UCSD-AML1 (cell line): Measurements from ENCODE around the gene CBLN3.
"Not testable (repeated sequence)": the region's sequence is repeated elsewhere in the genome, so short reads cannot be mapped to it uniquely, and the experiment has no call there.

Experiments
- DNase-seq: peaks from one replicate; lab custom pipeline; 2025; ENCODE audit not compliant: unreplicated experiment; lab: John Stamatoyannopoulos, UW

CBLN3 gene

DNA sequence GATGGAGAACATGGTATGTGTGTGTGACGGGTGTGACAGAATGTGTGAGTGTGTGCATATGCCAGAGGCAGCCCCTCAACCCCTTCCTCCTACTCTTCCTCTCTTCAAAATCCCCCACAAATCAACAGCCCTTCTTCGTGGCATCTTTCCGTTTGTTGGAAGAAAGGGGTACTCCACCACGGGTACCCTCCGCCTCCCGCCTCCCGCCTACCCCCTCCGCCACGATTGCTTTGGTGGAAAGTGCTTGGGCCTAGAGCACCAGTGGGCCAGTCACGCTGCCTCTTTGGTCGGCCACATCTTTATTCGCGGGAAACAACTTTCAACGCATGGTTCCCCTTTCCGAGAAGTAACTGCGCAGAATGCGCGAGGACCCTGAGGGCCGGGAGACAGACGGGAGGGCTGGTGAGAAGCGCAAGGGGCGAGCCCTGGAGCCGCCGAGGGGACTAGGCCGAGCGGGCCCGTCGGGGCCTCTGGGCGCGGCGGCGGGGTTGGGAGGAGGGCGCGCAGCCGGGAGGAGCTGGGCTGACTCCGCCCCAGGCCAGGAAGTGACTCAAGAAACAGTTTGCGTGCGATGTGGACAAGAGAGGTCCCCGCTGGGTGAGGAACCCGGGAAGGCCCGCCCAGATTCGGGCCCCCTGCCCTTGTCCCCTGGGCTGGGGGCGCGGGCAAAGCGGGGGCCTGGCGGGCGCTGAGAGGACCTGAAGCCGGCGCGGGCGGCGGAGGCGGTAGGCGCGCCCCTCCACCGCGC, at the start of gene CBLN3, which contains the start of gene KHNYN:
Gene CBLN3, minus strand, starts transcription at position 274 of the 748 bp plus-strand sequence. CDS start 614 bp downstream, outside the sequence.
Gene KHNYN, plus strand, starts transcription at position 560 of the 748 bp plus-strand sequence. CDS start 777 bp downstream, outside the sequence.
- DNase-seq = peak; percentile 85

DNA sequence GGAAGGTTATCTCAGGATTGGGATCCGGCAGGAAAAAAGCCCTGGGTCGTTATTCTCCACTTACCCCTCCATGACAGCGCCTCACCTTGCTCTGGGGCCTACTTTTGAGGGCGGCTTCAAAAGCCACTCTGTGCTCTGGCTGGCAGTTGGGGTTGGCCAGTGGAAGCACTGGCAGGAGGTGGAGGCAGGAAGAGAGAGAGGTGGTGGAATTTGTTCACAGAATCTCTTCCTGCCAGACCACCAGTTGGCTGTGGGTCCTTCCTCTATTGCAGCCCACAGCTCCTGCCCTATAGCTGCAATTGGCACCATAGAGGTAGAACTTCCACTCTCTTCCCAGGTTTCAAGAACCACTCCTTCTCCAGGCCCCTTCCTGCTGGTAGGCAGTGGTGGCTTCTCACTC, 45.8 kb upstream of the CBLN3 start:
- DNase-seq = peak; percentile 58

- no peak for DNase-seq
Observed at GRCh38 chr14:24473211-24473610, 43.7 kb upstream of the CBLN3 start.

- DNase-seq = not testable (repeated sequence)
Observed at GRCh38 chr14:24470450-24470849, 41.0 kb upstream of the CBLN3 start.

DNA sequence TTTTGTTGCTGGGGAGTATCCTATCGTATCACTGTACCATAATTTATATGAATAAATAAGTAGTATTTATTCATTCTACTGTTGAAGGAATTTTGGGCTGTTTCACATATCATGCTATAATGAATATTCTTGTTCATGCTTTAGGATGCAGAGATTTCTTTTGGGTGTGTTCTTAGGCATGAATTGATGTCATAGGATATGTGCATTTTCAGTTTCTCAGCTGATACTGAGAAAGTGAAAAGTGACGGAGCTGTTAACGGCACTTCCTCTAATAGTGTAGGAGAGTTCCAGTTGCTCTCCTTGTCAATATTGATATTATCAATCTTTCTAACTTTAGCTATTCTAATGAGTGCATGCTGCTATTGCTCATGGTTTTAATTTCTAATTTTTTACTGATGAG, 36.3 kb upstream of the CBLN3 start:
- no peak for DNase-seq

DNA sequence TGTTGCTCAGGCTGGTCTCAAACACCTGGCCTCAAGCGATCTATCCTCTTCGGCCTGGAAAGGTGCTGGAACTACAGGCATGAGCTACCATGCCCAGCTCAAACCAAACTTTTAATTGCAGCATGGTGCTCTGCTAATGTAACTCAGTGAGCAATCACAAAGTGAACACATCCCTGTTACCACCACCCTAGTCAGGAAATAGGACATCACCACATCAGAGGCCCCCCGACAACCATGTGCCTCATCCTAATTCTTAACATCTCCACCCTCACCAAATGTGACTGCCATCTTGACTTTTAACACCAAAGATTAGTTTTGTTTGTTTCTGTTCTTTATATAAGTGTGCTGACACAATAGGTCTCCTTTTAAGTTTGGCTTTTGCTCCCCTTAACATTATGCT, 35.9 kb upstream of the CBLN3 start:
- no peak for DNase-seq

- DNase-seq = no peak
Observed at GRCh38 chr14:24463884-24464785, 34.7 kb upstream of the CBLN3 start.

DNA sequence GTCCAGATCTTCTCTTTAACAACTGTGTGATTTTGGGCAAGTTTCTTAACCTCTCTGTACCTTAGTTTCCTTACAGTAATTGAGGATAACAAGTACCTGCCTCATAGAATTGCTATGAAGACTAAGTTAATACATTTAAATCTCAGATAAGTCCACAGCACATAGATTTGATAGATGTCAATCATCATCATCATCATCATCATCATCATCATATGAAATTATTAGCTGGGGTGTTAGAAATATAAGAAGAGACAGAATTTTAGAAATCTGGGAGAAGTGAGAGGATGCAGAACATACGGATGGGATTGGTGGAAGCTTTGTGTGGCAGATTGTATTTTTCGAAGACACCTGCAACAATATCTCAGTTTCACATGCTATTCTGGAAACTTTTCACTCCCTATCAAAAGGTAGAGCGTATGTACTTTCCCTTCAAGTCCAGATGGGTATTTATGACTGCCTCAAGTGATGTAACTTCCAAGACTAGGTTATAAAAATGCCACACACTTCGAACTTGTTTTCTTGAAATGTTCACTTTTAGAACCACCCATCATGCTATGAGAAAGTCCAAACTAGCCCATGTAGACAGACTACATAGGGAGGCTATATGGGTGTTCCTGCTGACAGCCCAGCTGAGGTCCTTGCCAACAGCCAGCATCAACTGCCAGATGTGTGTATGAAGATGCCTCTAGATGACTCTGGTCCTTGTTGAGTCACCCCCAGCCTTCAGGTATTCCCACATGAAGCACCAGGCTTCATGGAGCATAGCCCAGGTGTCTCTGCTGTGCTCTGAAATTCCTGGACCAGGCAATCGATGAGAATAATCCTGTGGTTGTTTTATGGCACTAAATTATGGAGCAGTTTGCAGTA, 33.8 kb upstream of the CBLN3 start:
- no peak for DNase-seq

DNA sequence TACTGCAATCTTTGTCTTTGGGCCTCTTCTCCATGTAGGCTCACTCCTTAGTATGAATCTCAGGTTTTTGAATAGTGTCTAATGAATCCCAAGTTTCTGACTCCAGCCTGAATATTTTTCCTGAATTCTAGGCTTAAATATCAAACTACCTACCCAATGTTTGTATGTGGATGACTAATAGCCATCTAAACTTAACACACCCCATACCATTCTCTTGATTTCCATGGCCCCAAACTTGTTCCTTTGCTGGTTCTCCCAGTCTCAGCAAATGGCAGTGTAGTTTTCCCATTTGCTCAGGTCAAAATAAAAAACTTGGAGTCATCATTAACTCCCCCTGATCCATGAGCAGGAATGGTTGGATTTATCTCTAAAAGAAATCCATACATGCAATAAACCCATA, 31.9 kb upstream of the CBLN3 start:
- DNase-seq = no peak

GRCh38 chr14:24459331-24459730, 29.9 kb upstream of the CBLN3 start:
- no peak for DNase-seq

- DNase-seq = no peak
Observed at GRCh38 chr14:24458736-24459135, 29.3 kb upstream of the CBLN3 start.

- DNase-seq = no peak
Observed at GRCh38 chr14:24456980-24457379, 27.5 kb upstream of the CBLN3 start.

- not testable (repeated sequence) for DNase-seq
Observed at GRCh38 chr14:24450828-24451227, 21.4 kb upstream of the CBLN3 start.

DNA sequence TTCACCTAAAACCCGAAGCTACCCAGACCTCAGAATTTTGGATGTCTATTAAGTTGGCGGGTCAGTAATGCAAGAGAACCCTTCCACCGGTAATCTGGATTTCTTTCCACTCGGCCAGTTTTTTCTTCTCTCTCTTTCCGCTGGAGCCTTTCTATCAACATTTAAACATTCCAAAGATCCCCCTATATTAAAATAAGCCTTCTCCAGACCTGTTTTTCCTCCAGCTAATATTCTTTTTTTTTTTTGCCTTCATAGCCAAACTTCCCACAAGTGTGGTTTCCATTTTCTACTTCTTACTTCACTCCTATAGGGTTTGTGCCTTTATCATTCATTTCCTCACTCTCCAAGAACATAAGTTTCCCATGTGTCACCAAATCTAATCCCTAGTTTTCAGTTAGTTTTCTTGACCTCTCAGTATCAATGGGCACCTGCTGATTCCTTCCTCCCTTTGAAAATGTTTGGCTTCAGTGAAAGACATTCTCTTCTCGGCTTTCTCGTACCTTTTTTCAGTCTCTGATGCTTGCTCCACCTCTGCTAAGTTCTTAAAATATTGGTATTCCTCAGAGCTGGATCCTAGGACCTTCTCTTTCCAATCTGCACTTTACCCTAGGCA, 13.7 kb upstream of the CBLN3 start:
- no peak for DNase-seq

DNA sequence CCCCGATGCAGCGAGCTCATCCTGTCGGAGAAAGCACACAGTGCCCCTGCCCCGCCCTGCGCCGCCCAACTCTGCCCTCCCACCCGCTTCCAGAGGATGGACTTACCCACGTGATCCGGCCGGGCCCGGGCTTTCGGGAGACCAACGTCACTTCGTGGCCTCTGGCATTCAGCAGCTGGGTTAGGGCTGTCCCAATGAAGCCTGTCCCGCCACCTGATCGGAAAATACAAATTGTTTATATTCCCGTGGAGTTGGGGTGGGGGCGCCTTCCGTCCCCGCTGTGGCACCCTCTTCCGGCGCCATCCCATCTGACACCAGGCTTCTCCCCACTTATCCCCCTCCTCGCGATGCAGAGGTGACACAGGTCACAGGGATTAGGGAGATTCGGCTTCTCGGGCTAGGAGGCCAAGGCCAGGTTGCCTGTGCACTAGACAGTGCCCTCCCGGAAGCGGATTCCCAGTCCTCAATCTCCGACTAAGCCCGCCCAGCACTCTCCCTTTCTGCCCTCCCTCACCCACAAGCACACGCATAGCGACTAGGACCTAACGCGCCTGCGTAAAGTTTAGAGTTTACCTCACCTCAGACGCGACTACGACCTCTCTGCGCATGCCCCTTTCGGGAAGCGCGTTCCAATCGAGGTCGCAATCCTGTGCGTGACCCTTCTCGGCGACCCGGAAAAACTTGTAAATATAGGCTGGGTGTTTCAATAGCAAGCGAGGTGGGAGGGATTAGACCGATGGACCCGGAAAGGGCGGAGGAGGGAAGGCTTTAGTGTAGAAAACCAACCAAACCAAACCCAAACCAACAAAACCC, 13.0 kb upstream of the CBLN3 start, which contains the start of gene SDR39U1:
Gene SDR39U1, minus strand, starts transcription at position 537 of the 813 bp plus-strand sequence. Its CDS starts 7 bp downstream, at position 530.
- DNase-seq = peak; percentile 96

DNA sequence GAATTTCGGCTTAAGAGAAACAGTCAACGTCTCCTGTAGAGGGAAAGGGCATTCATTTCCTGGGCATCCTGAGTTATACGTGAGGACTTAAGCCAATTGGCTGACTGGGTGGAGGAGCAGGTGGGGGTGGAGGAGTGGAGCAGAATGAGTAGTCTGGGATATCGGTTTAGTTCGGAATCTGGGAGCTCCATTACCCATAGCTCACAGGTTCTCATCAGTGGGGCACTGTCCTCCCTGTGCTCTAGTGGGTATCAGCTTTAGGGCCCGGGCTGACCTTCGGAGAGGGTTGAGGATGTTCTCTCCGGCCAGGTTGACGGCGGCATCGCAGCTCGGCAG, 12.4 kb upstream of the CBLN3 start:
- no peak for DNase-seq

GRCh38 chr14:24441485-24441884, 12.0 kb upstream of the CBLN3 start:
- DNase-seq = no peak

GRCh38 chr14:24440606-24441399, 11.3 kb upstream of the CBLN3 start:
- no peak for DNase-seq
